Measurements from ENCODE around the gene LIG1.

LIG1 gene

DNA sequence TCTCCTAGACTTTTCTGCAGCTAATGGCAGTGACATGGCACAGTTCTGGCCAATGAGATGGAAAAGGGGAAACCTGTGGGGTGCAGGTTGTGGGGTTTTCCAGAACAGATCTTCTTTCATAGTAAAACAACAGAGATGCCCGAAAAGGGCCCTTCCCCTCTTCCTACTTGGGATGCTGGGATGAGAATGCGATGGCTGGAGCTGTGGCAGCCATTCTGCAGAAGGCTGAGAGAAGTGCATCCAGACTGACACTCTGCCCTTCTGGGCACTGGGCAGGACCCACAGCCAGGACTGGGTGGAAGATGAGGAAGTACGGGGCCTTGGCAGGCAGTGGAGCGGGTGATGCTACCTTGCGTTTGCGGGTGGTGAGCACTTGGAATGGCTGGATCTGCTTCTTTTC, 42.6 kb downstream of the LIG1 start:
- Histone ChIP-seq H3K4me3 (ENCODE audit: low read depth, low read length) (no peak overlapping the region), H3K27me3 (replicated peaks) (no peaks in the 10 kb centered on the region), H3K27ac (no peak overlapping the region), H3K36me3 (replicated peaks) (no peaks in the 10 kb centered on the region)
- TF ChIP-seq, protein P1, sequence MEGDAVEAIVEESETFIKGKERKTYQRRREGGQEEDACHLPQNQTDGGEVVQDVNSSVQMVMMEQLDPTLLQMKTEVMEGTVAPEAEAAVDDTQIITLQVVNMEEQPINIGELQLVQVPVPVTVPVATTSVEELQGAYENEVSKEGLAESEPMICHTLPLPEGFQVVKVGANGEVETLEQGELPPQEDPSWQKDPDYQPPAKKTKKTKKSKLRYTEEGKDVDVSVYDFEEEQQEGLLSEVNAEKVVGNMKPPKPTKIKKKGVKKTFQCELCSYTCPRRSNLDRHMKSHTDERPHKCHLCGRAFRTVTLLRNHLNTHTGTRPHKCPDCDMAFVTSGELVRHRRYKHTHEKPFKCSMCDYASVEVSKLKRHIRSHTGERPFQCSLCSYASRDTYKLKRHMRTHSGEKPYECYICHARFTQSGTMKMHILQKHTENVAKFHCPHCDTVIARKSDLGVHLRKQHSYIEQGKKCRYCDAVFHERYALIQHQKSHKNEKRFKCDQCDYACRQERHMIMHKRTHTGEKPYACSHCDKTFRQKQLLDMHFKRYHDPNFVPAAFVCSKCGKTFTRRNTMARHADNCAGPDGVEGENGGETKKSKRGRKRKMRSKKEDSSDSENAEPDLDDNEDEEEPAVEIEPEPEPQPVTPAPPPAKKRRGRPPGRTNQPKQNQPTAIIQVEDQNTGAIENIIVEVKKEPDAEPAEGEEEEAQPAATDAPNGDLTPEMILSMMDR (IDR thresholded peaks at IDR 0.05; ENCODE audit: low read depth, low read length, missing control alignments) = no peak
- no peak for DNase-seq
- in situ Hi-C loops (cut with HindIII; ENCODE audit: low pct_ligation_motif_present, low sequenced_read_pairs) = no loop called here

DNA sequence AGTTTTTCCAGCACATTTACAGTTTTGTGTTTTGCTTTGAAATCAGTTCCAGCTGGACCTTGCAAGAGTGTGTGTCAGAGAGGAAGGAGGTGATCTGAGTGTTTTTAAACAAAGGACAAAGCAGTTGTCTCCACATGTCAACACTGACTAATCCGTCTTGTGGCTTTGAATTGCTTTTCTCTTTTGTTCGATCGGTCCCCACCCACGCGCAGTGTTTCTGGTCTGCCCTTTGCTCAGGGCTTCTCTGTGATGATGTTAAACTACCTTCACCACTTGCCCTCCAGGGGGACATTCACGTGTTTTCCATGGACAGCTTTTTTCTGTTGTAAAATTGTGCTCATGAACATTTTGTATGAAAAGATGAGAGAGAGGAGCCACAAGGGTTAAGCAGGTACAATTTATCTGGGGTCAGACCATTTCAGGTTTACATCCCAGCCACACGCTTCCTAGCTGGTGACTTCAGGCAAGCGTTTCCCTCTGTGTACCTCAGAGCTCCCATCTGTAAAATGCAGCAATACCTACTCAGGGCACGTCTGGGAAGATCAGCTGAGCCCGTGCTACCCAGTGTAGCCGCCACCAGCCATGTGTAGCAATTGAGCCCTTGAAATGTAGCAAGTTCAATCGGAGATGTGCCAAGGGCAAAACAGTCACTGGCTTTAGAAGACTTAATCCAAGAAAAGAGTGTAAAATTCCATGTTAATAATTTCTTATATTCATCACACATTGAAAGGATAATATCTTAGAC, 46.1 kb downstream of the LIG1 start:
- no peak overlapping the region for H3K4me3 ChIP-seq (ENCODE audit: low read depth, low read length)
- DNase-seq = peak; percentile 67
- H3K27me3 ChIP-seq (replicated peaks) = no peaks in the 10 kb centered on the region
- H3K36me3 ChIP-seq (replicated peaks) = no peaks in the 10 kb centered on the region
- H3K27ac ChIP-seq = peak overlapping the region; percentile 48
- TF ChIP-seq, protein P1 (IDR thresholded peaks at IDR 0.05; ENCODE audit: low read depth, low read length, missing control alignments) = peak; percentile 63
- in situ Hi-C loops (cut with HindIII; ENCODE audit: low pct_ligation_motif_present, low sequenced_read_pairs) = no loop called here

DNA sequence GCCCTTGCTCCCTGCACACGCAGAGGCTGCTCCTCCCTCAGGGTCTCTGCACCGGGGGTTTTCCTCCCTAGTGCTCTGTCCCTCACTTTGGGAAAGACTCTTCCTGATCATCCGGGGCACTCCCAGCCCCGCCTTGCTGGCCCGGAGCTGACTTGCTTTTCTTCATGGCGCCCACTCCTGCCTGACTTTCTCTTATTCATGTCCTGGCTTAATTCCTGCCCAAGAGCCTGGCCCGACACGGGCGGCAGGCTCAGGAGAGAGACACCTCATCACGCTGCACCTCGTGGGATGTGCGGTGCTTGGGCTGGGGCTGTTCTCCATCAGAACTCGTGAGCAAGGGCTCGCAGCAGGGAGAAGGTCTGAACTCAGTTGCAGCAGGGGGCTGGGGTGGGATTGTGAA, 47.7 kb downstream of the LIG1 start:
- Histone ChIP-seq H3K36me3 (replicated peaks) (no peaks in the 10 kb centered on the region), H3K4me3 (ENCODE audit: low read depth, low read length) (no peak overlapping the region)
- DNase-seq = no peak

DNA sequence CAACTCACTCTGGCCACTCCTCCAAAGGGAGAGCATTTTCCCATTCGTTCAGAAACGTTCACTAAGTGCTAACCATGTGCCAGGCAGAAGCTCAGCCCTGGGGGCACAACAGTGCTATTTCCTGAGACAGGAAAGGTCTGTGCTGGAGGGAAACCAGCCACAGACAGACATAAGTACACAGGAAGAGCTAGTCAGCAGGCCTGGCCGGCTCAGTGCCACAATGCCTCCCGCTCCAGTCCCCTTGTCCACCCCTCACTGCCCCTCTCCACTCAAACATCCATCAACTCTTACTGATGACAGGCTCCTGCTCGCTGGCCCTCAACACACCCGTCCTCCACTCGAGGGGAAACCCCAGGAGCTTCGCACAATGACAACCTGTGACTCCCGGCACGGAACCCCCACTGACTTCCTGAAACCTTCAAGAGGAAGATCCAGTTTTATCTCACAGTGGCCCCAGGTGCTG, 48.2 kb downstream of the LIG1 start:
- in situ Hi-C loops (cut with HindIII; ENCODE audit: low pct_ligation_motif_present, low sequenced_read_pairs) = no loop called here
- DNase-seq = no peak
- no peaks in the 10 kb centered on the region for H3K27me3 ChIP-seq (replicated peaks)
- no peaks in the 10 kb centered on the region for H3K36me3 ChIP-seq (replicated peaks)
- TF ChIP-seq, protein P1 (IDR thresholded peaks at IDR 0.05; ENCODE audit: low read depth, low read length, missing control alignments) = no peak
- no peak overlapping the region for H3K4me3 ChIP-seq (ENCODE audit: low read depth, low read length)
- no peak overlapping the region for H3K27ac ChIP-seq

More for the DNA sequence above, 47.7 kb downstream of the LIG1 start:
- Histone ChIP-seq H3K27ac (no peak overlapping the region), H3K27me3 (replicated peaks) (no peaks in the 10 kb centered on the region)
- in situ Hi-C loops (cut with HindIII; ENCODE audit: low pct_ligation_motif_present, low sequenced_read_pairs) = no loop called here
- TF ChIP-seq, protein P1 (IDR thresholded peaks at IDR 0.05; ENCODE audit: low read depth, low read length, missing control alignments) = no peak

DNA sequence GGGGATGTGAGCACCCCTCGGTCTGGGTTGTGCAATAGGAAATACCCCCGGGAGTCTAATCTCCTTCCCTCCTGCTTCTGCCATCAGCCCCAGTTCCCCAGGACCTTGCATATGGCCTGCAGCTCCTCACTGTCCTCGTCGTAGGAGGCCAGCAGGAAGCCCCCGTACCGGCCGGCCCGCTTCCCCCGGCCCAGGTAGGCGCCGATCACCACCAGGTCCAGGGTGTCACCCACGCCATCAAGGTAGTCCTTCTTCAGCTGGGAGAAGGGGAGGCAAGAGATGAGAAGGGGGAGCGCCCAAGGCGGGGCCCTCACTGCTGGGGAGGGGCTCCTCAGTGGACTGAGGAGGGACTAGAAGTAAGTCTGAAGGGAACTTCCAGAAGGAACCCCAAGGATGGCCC, 49.1 kb downstream of the LIG1 start:
- Histone ChIP-seq H3K4me3 (ENCODE audit: low read depth, low read length) (no peak overlapping the region), H3K36me3 (replicated peaks) (no peaks in the 10 kb centered on the region), H3K27ac (no peak overlapping the region), H3K27me3 (replicated peaks) (no peaks in the 10 kb centered on the region)
- no peak for DNase-seq
- TF ChIP-seq, protein P1 (IDR thresholded peaks at IDR 0.05; ENCODE audit: low read depth, low read length, missing control alignments) = no peak
- in situ Hi-C loops (cut with HindIII; ENCODE audit: low pct_ligation_motif_present, low sequenced_read_pairs) = no loop called here

DNA sequence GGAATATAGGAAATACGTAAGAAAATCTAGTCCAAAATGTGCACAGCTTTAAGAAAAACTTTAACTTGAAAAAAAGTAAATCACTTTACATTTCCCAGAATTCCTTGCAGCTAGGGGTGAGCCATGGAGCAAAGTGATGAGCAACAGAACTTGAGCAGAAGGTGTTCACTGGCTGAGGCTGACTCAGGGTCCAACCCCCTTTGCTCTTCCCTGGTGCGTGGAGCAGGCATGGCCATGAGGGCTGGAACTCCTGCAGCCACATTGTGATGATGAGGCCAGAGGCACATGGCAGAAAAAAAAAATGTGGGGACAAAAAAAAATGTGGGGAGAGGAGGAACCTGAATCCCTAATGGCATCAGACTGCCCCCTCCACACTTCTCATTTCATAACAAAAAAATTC, 49.6 kb downstream of the LIG1 start:
- DNase-seq = peak; percentile 3
- TF ChIP-seq, protein P1 (IDR thresholded peaks at IDR 0.05; ENCODE audit: low read depth, low read length, missing control alignments) = no peak
- H3K27me3 ChIP-seq (replicated peaks) = no peaks in the 10 kb centered on the region
- in situ Hi-C loops (cut with HindIII; ENCODE audit: low pct_ligation_motif_present, low sequenced_read_pairs) = no loop called here
- no peaks in the 10 kb centered on the region for H3K36me3 ChIP-seq (replicated peaks)
- H3K4me3 ChIP-seq (ENCODE audit: low read depth, low read length) = no peak overlapping the region
- no peak overlapping the region for H3K27ac ChIP-seq

Measured in brain microvascular endothelial cell (primary cell).